ENCODE results near the gene HSPA4L. TPM values are rescaled to one million over a fixed set of nuclear protein-coding genes. Genes with fewer than 3 reads are reported as not detected.

The HSPA4L gene
- total RNA-seq, 1 experiment from 2014 or later = 18.6 TPM

GRCh38 chr4:127888559-127888958 is 106.4 kb downstream of the HSPA4L start (continued):
- TF ChIP-seq REST (IDR thresholded peaks at IDR 0.05; ENCODE audit: low read depth) (no peak), YY1 (IDR thresholded peaks at IDR 0.05; ENCODE audit: extremely low read depth, insufficient replicate concordance, low read depth, low read length) (no peak), JUND (IDR thresholded peaks at IDR 0.05) (no peak), POLR2A (IDR thresholded peaks at IDR 0.05; ENCODE audit: borderline replicate concordance, extremely low read depth, insufficient read depth, insufficient read length) (no peak), ZFX (IDR thresholded peaks at IDR 0.05) (no peak), ATF3 (IDR thresholded peaks at IDR 0.05) (no peak)
- TF ChIP-seq, protein P1, sequence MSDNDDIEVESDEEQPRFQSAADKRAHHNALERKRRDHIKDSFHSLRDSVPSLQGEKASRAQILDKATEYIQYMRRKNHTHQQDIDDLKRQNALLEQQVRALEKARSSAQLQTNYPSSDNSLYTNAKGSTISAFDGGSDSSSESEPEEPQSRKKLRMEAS (IDR thresholded peaks at IDR 0.05) = no peak

DNA sequence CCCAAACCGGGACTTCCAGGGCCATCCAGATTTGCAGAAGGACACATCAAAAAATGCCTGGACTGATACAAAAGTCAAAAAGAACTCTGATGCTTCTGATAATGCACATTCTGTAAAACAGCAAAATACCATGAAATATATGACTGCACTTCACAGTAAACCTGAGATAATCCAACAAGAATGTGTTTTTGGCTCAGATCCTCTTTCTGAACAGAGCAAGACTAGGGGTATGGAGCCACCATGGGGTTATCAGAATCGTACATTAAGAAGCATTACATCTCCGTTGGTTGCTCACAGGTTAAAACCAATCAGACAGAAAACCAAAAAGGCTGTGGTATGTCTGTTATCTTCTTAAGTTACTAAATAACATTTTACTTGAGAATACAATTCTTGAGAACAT is 107.8 kb downstream of the HSPA4L start:
- no peak for DNase-seq (ENCODE audit: low read depth, low spot score)
- Histone ChIP-seq H3K27ac (ENCODE audit: low read depth, low read length) (no peak overlapping the region), H3K4me3 (replicated peaks in 1 of 2; ENCODE audit: low read depth in 1 of 2, low read length in 2 of 2) (no peak overlapping the region), H4K20me1 (ENCODE audit: insufficient read depth) (no peaks in the 10 kb centered on the region; the same call in 1 of the 2 replicates), H3K9me2 (ENCODE audit: insufficient read depth) (no peaks in the 10 kb centered on the region), H3K79me2 (ENCODE audit: insufficient read depth, low read length) (peaks cover 53% of the 10 kb centered on the region), H2AFZ (ENCODE audit: low read depth, low read length, poor library complexity, severe bottlenecking) (no peak overlapping the region), H3K27me3 (ENCODE audit: insufficient read depth, low read length) (no peaks in the 10 kb centered on the region), H3K9me3 (ENCODE audit: control insufficient read depth in 1 of 2, insufficient read depth in 1 of 2, low read depth in 1 of 2, low read length in 2 of 2) (no peaks in the 10 kb centered on the region), H3K4me1 (ENCODE audit: control insufficient read depth in 1 of 2, insufficient read depth in 2 of 2, low read length in 2 of 2) (no peaks in the 10 kb centered on the region), H3K9ac (ENCODE audit: low read length) (no peak overlapping the region), H3K4me2 (ENCODE audit: low read length) (no peak overlapping the region), H3K36me3 (ENCODE audit: control insufficient read depth in 1 of 2, insufficient read depth in 2 of 2, low read length in 2 of 2) (peaks cover 56 to 62% of the 10 kb centered on the region in 2 experiments)
- ATAC-seq = no peak
- ChIA-PET CTCF (no interaction called here), RAD21 (ENCODE audit: low non-redundant PET in 1 of 2, low total read pairs in 2 of 2, uncharacterized antibody in 2 of 2, unreplicated experiment in 2 of 2) (no interaction called here), POLR2A (interaction anchor here (1.8 kb wide), 1 partner anchor 9 kb away, joined by 10 read pairs; the partner anchor contains the start of gene PLK4)
- no TSS peak for BruUV-seq (replicated peaks)
- intact Hi-C loops (cut with micrococcal nuclease) = no loop called here
- no peak for TF ChIP-seq EGR1 (IDR thresholded peaks at IDR 0.05; ENCODE audit: low read depth)
- no peak for TF ChIP-seq POLR2AphosphoS5 (IDR thresholded peaks at IDR 0.05; ENCODE audit: low read depth, low read length)
- TF ChIP-seq ZNF274 (IDR thresholded peaks at IDR 0.05; ENCODE audit: low read depth, low read length) = no peak
- TF ChIP-seq, protein P2, sequence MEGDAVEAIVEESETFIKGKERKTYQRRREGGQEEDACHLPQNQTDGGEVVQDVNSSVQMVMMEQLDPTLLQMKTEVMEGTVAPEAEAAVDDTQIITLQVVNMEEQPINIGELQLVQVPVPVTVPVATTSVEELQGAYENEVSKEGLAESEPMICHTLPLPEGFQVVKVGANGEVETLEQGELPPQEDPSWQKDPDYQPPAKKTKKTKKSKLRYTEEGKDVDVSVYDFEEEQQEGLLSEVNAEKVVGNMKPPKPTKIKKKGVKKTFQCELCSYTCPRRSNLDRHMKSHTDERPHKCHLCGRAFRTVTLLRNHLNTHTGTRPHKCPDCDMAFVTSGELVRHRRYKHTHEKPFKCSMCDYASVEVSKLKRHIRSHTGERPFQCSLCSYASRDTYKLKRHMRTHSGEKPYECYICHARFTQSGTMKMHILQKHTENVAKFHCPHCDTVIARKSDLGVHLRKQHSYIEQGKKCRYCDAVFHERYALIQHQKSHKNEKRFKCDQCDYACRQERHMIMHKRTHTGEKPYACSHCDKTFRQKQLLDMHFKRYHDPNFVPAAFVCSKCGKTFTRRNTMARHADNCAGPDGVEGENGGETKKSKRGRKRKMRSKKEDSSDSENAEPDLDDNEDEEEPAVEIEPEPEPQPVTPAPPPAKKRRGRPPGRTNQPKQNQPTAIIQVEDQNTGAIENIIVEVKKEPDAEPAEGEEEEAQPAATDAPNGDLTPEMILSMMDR (IDR thresholded peaks at IDR 0.05 in 2 of 3, conservative IDR thresholded peaks at IDR 0.05 in 1 of 3; ENCODE audit: borderline replicate concordance in 1 of 3, insufficient read depth in 1 of 3, low read depth in 2 of 3, low read length in 2 of 3) = no peak
- no peak for TF ChIP-seq TCF7L2 (IDR thresholded peaks at IDR 0.05; ENCODE audit: borderline replicate concordance, extremely low read depth, insufficient read depth, insufficient read length)
- no peak for TF ChIP-seq CEBPB (IDR thresholded peaks at IDR 0.05; ENCODE audit: low read depth)
- no peak for TF ChIP-seq SIN3A (IDR thresholded peaks at IDR 0.05; ENCODE audit: low read depth)
- no peak for TF ChIP-seq ZBTB33 (IDR thresholded peaks at IDR 0.05; ENCODE audit: extremely low read depth, insufficient replicate concordance, low read length)

Data from HCT116 (cell line).